ENCODE measurements around the gene ZNF611. TPM values are rescaled to one million over a fixed set of nuclear protein-coding genes. Genes with fewer than 3 reads are reported as not detected.
A peak's percentile ranks its signal among the peaks of the same experiment; 100 is the strongest.
"Not testable (repeated sequence)": the region's sequence is repeated elsewhere in the genome, so short reads cannot be mapped to it uniquely, and the experiment has no call there.

Gene ZNF611
- total and polyA plus RNA-seq, 10 of the 15 experiments (the other 5 are each of a cell fraction or from before 2014, with no cell fraction given) = 1.4 to 16.8 (median 7.6) TPM

DNA sequence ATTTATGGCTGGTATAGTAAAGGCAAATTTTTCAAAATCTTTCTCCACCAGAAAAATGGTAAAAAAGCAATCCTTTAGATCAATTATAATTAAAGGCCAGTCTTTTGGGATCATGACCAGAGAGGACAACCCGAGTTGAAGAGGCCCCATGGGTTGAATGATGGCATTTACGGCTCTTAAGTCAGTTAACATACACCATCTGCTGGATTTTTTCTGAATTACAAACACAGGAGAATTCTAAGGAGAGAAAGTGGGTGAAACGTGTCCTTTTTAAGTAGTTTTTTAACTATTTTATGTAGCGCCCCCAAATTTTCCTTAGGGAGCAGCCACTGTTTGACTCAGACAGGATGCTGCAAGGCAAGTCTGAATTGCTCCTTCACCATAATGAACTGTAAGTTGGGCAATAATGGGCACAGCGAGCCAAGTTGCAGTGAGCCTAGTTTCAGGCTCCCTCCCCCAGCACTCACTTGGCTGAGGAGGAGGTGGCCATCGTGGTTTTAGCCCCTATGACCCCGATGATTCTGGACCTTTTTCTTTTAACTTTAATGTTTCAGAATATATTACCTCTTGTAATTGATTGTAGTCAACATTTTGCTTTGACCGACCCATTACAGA lies 13.6 kb upstream of the ZNF611 start:
- FAIRE-seq = peak; percentile 47
- in situ Hi-C loops (cut with MboI) = no loop called here

DNA sequence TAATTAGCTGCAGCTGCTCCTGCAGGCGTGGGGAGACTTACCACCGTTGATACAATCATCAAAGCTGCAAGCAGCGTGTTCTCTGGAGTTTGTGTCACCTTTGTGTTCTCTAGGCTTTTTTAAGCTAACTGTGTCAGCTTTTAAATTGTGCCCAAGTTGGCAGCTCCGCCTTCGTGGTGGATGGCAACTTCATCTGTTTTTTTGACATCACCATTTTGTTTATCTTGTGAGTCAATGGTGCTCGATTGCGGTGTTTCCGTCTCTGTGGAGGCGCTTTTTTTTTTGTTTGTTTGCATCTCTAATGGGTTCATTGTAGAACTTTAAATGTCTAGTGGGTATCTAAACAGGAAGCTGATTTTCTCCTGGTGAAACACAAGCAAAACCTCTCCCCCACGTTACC lies 11.1 kb upstream of the ZNF611 start:
- H3K36me3 ChIP-seq (ENCODE audit: control insufficient read depth in 2 of 2, insufficient read depth in 2 of 2, low read length in 1 of 2); H3K27me3 ChIP-seq (replicated peaks in 1 of 2; ENCODE audit: control insufficient read depth in 2 of 2, insufficient read depth in 2 of 2, low read length in 1 of 2); H2AFZ ChIP-seq (ENCODE audit: control insufficient read depth, low read depth, low read length); H3K4me3 ChIP-seq; ATAC-seq; BruUV-seq (replicated peaks); H4K20me1 ChIP-seq (ENCODE audit: control insufficient read depth, insufficient read depth); in situ Hi-C loops (cut with MboI); H3K9me3 ChIP-seq (replicated peaks; ENCODE audit: control insufficient read depth, insufficient read depth, low read length); H3K4me2 ChIP-seq (ENCODE audit: control insufficient read depth, insufficient read depth); RAD21 ChIA-PET (ENCODE audit: unreplicated experiment); H3K4me1 ChIP-seq (ENCODE audit: control insufficient read depth, insufficient read depth, low read length); POLR2A ChIA-PET; H3K27ac ChIP-seq (ENCODE audit: control insufficient read depth, insufficient read depth); H3K79me2 ChIP-seq (ENCODE audit: control insufficient read depth, insufficient read depth, low read length); FAIRE-seq; DNase-seq (ENCODE audit: low read depth, low spot score); H3K9ac ChIP-seq (ENCODE audit: control insufficient read depth, insufficient read depth, low read length): not testable (repeated sequence)
- CTCF ChIA-PET = interaction anchor here (0.6 to 2.2 kb wide), 5 partner anchors 106 to 496 kb away, joined by 3 to 7 read pairs (median 4); no protein-coding TSS in a partner anchor
- 37% methylated on average over 10 of the region's 10 CpGs for WGBS (ENCODE audit: insufficient coverage, insufficient replicate concordance, low lambda C conversion rate, missing lambda C conversion rate)
- intact Hi-C loops (cut with micrococcal nuclease; ENCODE audit: unreplicated experiment) = loop anchor here (10.0 kb wide), 1 partner anchor 401 kb away; no protein-coding TSS in a partner anchor
- SMC1A ChIA-PET (ENCODE audit: uncharacterized antibody, unreplicated experiment) = interaction anchor here (0.6 to 1.9 kb wide), 2 partner anchors 199 to 401 kb away, joined by 3 to 4 read pairs; no protein-coding TSS in a partner anchor

More for the DNA sequence above, 13.6 kb upstream of the ZNF611 start:
- ChIA-PET CTCF (interaction anchor here (0.8 to 1.8 kb wide), 2 partner anchors 405 to 500 kb away, joined by 4 to 7 read pairs; no protein-coding TSS in a partner anchor), RAD21 (ENCODE audit: unreplicated experiment) (interaction anchor here (0.6 to 1.2 kb wide), 2 partner anchors 45 to 500 kb away, joined by 3 read pairs; no protein-coding TSS in a partner anchor), POLR2A (no interaction called here), SMC1A (ENCODE audit: uncharacterized antibody, unreplicated experiment) (interaction anchor here (0.6 to 1.5 kb wide), 7 partner anchors 10 to 402 kb away, joined by 3 to 5 read pairs (median 3); no protein-coding TSS in a partner anchor)
- intact Hi-C loops (cut with micrococcal nuclease; ENCODE audit: unreplicated experiment) = loop anchor here (2.0 to 10.0 kb wide), 2 partner anchors 222 to 404 kb away; partner anchors contain the start of gene ZNF808
- no TSS peak for BruUV-seq (replicated peaks)
- Histone ChIP-seq H3K9ac (ENCODE audit: control insufficient read depth, insufficient read depth, low read length) (no peak overlapping the region), H3K4me3 (no peak overlapping the region), H2AFZ (ENCODE audit: control insufficient read depth, low read depth, low read length) (no peak overlapping the region), H3K4me1 (ENCODE audit: control insufficient read depth, insufficient read depth, low read length) (no peaks in the 10 kb centered on the region), H3K9me3 (replicated peaks; ENCODE audit: control insufficient read depth, insufficient read depth, low read length) (no peaks in the 10 kb centered on the region; the same call in 2 of the 3 replicates), H3K79me2 (ENCODE audit: control insufficient read depth, insufficient read depth, low read length) (no peaks in the 10 kb centered on the region), H3K36me3 (ENCODE audit: control insufficient read depth in 2 of 2, insufficient read depth in 2 of 2, low read length in 1 of 2) (no peaks in the 10 kb centered on the region), H4K20me1 (ENCODE audit: control insufficient read depth, insufficient read depth) (no peaks in the 10 kb centered on the region), H3K27ac (ENCODE audit: control insufficient read depth, insufficient read depth) (no peak overlapping the region), H3K27me3 (replicated peaks in 1 of 2; ENCODE audit: control insufficient read depth in 2 of 2, insufficient read depth in 2 of 2, low read length in 1 of 2) (no peaks in the 10 kb centered on the region), H3K4me2 (ENCODE audit: control insufficient read depth, insufficient read depth) (no peak overlapping the region)
- ATAC-seq (0 out of 3 replicates have a peak, but pooled peaks have one; percentile 37), DNase-seq (ENCODE audit: low read depth, low spot score) (peak; percentile 4)
- WGBS (ENCODE audit: insufficient coverage, insufficient replicate concordance, low lambda C conversion rate, missing lambda C conversion rate) = 31% methylated on average over 8 of the region's 8 CpGs
- TF ChIP-seq RAD21 (IDR thresholded peaks at IDR 0.05; ENCODE audit: insufficient read depth, low read depth, low read length) (peak; percentile 74), SMC3 (IDR thresholded peaks at IDR 0.05; ENCODE audit: borderline replicate concordance, low read length) (peak; percentile 52; the same call in 1 of the 2 replicates), SPI1 (IDR thresholded peaks at IDR 0.05; ENCODE audit: borderline replicate concordance, insufficient read depth, low read depth, low read length) (no peak), RB1 (IDR thresholded peaks at IDR 0.05; ENCODE audit: borderline replicate concordance) (no peak), CHD2 (IDR thresholded peaks at IDR 0.05; ENCODE audit: borderline replicate concordance, low read depth, low read length) (no peak)
- TF ChIP-seq, protein P1, sequence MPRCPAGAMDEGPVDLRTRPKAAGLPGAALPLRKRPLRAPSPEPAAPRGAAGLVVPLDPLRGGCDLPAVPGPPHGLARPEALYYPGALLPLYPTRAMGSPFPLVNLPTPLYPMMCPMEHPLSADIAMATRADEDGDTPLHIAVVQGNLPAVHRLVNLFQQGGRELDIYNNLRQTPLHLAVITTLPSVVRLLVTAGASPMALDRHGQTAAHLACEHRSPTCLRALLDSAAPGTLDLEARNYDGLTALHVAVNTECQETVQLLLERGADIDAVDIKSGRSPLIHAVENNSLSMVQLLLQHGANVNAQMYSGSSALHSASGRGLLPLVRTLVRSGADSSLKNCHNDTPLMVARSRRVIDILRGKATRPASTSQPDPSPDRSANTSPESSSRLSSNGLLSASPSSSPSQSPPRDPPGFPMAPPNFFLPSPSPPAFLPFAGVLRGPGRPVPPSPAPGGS (IDR thresholded peaks at IDR 0.05; ENCODE audit: borderline replicate concordance, insufficient read depth, low read depth, low read length, poor library complexity, severe bottlenecking) = no peak
- TF ChIP-seq, protein P2, sequence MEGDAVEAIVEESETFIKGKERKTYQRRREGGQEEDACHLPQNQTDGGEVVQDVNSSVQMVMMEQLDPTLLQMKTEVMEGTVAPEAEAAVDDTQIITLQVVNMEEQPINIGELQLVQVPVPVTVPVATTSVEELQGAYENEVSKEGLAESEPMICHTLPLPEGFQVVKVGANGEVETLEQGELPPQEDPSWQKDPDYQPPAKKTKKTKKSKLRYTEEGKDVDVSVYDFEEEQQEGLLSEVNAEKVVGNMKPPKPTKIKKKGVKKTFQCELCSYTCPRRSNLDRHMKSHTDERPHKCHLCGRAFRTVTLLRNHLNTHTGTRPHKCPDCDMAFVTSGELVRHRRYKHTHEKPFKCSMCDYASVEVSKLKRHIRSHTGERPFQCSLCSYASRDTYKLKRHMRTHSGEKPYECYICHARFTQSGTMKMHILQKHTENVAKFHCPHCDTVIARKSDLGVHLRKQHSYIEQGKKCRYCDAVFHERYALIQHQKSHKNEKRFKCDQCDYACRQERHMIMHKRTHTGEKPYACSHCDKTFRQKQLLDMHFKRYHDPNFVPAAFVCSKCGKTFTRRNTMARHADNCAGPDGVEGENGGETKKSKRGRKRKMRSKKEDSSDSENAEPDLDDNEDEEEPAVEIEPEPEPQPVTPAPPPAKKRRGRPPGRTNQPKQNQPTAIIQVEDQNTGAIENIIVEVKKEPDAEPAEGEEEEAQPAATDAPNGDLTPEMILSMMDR (IDR thresholded peaks at IDR 0.05 in 2 of 3, conservative IDR thresholded peaks at IDR 0.05 in 1 of 3; ENCODE audit: control insufficient read depth in 2 of 3, extremely low read depth in 1 of 3, insufficient read depth in 1 of 3, low read depth in 3 of 3, low read length in 3 of 3) = peak; percentile 23 to 48 (median 26); a peak in 4 of 6 replicates
